Breast epithelium (tissue), 4 donors: Measurements from ENCODE around the gene TM9SF4. TPM values are rescaled to one million over a fixed set of nuclear protein-coding genes. Genes with fewer than 3 reads are reported as not detected.

Experiments used
- DNase-seq, 2 donors: peaks; one replicate each; pipeline ENCODE4 v3.0.0-alpha.2; 2019; ENCODE audit warnings: low spot score in 2 of 2
- H3K27ac ChIP-seq, 2 donors: fragments of 200-600 bp; sonication (generic) in 1 of 2; one replicate each; pipeline ENCODE4 v1.5.1; 2016 to 2019; ENCODE audit warnings: mild to moderate bottlenecking in 1 of 2
- H3K27me3 ChIP-seq, 2 donors: fragments of 200-600 bp; sonication (generic) in 1 of 2; one replicate each; pipeline versions ENCODE4 v1.5.1 to v1.6.0; 2017 to 2019; ENCODE audit warnings: control low read depth in 1 of 2, mild to moderate bottlenecking in 1 of 2
- H3K36me3 ChIP-seq: fragments of 200-600 bp; one replicate; pipeline ENCODE4 v1.5.1; 2019
- H3K4me1 ChIP-seq, 2 donors: fragments of 200-600 bp; sonication (generic); one replicate each; pipeline ENCODE4 v1.5.1; 2016 to 2019; ENCODE audit warnings: control low read depth in 1 of 2
- H3K4me3 ChIP-seq, 3 donors: fragments of 200-600 bp; sonication (generic); 1 replicate in 2 of 3; 2 replicates in 1 of 3; pipeline ENCODE4 v1.5.1; 2016 to 2019; ENCODE audit warnings: mild to moderate bottlenecking in 3 of 3, moderate library complexity in 2 of 3
- H3K9me3 ChIP-seq, 2 donors: fragments of 200-600 bp; sonication (generic) in 1 of 2; one replicate each; pipeline ENCODE4 v1.5.1; 2016 to 2019; ENCODE audit warnings: control low read depth in 1 of 2
- POLR2A ChIP-seq: fragments of 450-650 bp; IDR thresholded peaks from one replicate; pipeline ENCODE4 v1.6.1; 2016; ENCODE audit warnings: antibody characterized with exemption, mild to moderate bottlenecking, moderate library complexity
- POLR2AphosphoS5 ChIP-seq, 3 donors: sonication (generic); formaldehyde crosslinking; IDR thresholded peaks; one replicate each; pipeline ENCODE4 v1.6.1; 2017; ENCODE audit warnings: antibody characterized with exemption in 3 of 3
- intact Hi-C: fragments of 100-400 bp; cut with DNase I; formaldehyde crosslinking; loops from one replicate; pipeline ENCODE4 v1.15.1; 2023; ENCODE audit warnings: low total_unique reads
- total RNA-seq, 3 donors: library from RNA; depleted of rRNA; stranded (reverse); fragments of >200 nt; gene quantifications; one replicate each; pipeline ENCODE4 v1.1.0, GENCODE V29; 2016
- TF ChIP-seq, protein P1 (sequence below), 3 donors: fragments of 450-650 bp; IDR thresholded peaks; one replicate each; pipeline ENCODE4 v1.5.1; 2016 to 2017; ENCODE audit warnings: antibody characterized with exemption in 3 of 3, mild to moderate bottlenecking in 3 of 3, moderate library complexity in 3 of 3

Gene TM9SF4
- total RNA-seq, 3 donors from 2014 or later: 20.2 to 28.5 (median 26.9) TPM

DNA sequence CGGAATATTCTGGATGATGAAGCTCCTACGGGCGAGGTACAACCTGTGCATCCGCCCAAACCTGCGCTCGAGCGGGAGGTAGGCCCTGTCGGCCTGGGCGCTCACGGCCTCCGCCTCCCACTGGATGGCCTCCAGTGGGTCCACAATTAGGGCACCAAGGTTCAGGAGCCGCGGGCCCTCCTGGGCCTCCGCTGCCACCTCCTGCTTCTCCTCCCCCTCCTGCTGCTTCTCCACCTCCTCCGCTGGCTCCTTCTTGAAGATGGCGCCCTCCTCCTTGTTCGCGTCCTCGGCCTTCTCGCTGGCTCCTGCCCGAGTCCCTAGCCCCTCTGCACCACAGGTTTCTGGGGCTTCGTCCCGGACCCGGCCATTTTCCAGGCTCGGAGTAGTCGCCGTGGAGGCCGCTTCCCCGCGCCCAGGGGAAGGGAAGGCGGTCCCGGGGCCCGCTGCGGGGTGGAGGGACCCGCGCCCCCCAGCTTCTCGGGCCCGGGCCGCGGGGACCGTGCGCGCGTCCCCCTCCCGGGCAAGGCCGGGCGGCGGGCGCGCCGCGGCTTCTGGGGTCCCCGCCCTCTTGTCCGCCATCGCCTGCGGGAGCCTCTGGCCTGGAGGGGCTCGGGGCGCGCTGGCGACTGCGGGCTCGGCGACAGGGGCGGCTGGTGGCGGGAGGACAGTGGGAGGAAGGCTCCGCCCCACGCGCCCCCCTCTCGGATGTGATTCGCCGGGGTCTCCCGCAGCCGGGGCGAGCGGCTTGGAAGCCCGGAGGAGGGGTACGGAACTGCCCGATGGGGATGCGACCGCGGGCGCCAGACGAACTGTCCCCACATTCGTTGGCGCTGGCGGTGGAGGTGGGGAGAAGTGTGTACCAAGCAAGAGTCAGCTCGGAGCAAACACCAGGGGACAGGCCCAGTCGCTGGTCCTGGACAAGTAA is 80.4 kb downstream of the TM9SF4 start:
- peak in 1 of 2 donors; percentile 70 for DNase-seq

GRCh38 chr20:32190616-32191415 is 81.3 kb downstream of the TM9SF4 start:
- Histone ChIP-seq H3K36me3 (no peaks in the 10 kb centered on the region), H3K4me1 (peaks cover 5 to 10% of the 10 kb centered on the region in 2 donors), H3K4me3 (peak overlapping the region; percentile 60 to 74 (median 63)), H3K27me3 (no peaks in the 10 kb centered on the region), H3K27ac (peak overlapping the region; percentile 85 to 93), H3K9me3 (no peaks in the 10 kb centered on the region)
- intact Hi-C loops: no loop called here
- TF ChIP-seq POLR2A: no peak
- TF ChIP-seq, protein P1, sequence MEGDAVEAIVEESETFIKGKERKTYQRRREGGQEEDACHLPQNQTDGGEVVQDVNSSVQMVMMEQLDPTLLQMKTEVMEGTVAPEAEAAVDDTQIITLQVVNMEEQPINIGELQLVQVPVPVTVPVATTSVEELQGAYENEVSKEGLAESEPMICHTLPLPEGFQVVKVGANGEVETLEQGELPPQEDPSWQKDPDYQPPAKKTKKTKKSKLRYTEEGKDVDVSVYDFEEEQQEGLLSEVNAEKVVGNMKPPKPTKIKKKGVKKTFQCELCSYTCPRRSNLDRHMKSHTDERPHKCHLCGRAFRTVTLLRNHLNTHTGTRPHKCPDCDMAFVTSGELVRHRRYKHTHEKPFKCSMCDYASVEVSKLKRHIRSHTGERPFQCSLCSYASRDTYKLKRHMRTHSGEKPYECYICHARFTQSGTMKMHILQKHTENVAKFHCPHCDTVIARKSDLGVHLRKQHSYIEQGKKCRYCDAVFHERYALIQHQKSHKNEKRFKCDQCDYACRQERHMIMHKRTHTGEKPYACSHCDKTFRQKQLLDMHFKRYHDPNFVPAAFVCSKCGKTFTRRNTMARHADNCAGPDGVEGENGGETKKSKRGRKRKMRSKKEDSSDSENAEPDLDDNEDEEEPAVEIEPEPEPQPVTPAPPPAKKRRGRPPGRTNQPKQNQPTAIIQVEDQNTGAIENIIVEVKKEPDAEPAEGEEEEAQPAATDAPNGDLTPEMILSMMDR (IDR thresholded peaks at IDR 0.05): peak in 1 of 3 donors; percentile 2
- DNase-seq: no peak

More for the DNA sequence above, 80.4 kb downstream of the TM9SF4 start:
- TF ChIP-seq, protein P1 (IDR thresholded peaks at IDR 0.05): peak in 1 of 3 donors; percentile 19
- peak in 2 of 3 donors; percentile 18 to 33 for TF ChIP-seq POLR2AphosphoS5 (IDR thresholded peaks at IDR 0.05)
- no peak for TF ChIP-seq POLR2A
- no peaks in the 10 kb centered on the region for H3K9me3 ChIP-seq
- peaks cover 5 to 10% of the 10 kb centered on the region in 2 donors for H3K4me1 ChIP-seq
- intact Hi-C loops: no loop called here
- H3K36me3 ChIP-seq: no peaks in the 10 kb centered on the region
- peak overlapping the region; percentile 85 to 93 for H3K27ac ChIP-seq
- H3K27me3 ChIP-seq: no peaks in the 10 kb centered on the region
- peak overlapping the region; percentile 60 to 74 (median 63) for H3K4me3 ChIP-seq

GRCh38 chr20:32191422-32191821 is 81.9 kb downstream of the TM9SF4 start:
- DNase-seq: no peak
- Histone ChIP-seq H3K4me1 (peaks cover 5 to 10% of the 10 kb centered on the region in 2 donors), H3K27me3 (no peaks in the 10 kb centered on the region), H3K27ac (peak overlapping the region; percentile 85 to 93), H3K4me3 (no peak overlapping the region), H3K9me3 (no peaks in the 10 kb centered on the region), H3K36me3 (no peaks in the 10 kb centered on the region)
- intact Hi-C loops: no loop called here
- TF ChIP-seq POLR2A (no peak), POLR2AphosphoS5 (IDR thresholded peaks at IDR 0.05) (no peak)
- TF ChIP-seq, protein P1 (IDR thresholded peaks at IDR 0.05): no peak

DNA sequence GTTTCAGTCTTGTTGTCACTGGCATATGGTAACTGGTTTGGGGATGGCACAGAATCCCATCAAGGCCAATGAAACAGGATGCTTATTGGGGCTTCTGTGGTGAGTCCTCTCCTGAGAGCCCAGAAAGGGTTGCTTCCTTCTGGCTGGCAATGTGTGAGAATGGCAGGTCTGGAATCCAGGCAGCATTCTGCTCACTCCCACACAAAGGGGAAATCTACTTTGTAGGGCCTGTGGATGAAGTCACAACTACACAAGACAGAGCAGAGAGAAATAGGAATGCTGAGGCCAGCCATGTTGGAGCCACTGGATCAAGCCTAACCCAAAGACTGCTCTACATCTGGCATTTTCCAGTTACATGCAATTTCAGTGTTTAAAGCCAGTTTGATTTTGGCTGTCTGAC is 82.4 kb downstream of the TM9SF4 start:
- Histone ChIP-seq H3K4me1 (peaks cover 5 to 10% of the 10 kb centered on the region in 2 donors), H3K4me3 (no peak overlapping the region), H3K36me3 (no peaks in the 10 kb centered on the region), H3K9me3 (no peaks in the 10 kb centered on the region), H3K27me3 (no peaks in the 10 kb centered on the region), H3K27ac (peak overlapping the region in 1 of 2 donors; percentile 85)
- TF ChIP-seq POLR2A (no peak), POLR2AphosphoS5 (IDR thresholded peaks at IDR 0.05) (no peak)
- TF ChIP-seq, protein P1 (IDR thresholded peaks at IDR 0.05): no peak
- DNase-seq: no peak
- intact Hi-C loops: no loop called here
